Stimulated activated naive B cell treated with anti-CD40 and anti-IgM and Interleukin-4, amounts not matched to agents 10 μg/mL and 1 μg/mL and 100 μg/mL, for 72 hours (primary cell): ENCODE data around the gene GGTLC2.
"Not testable (repeated sequence)": the region's sequence is repeated elsewhere in the genome, so short reads cannot be mapped to it uniquely, and the experiment has no call there.

ENCODE experiments used
- ATAC-seq, 2 donors: fragments of 150-1000 bp; cut with Tn5 transposase; replicated peaks; 2 replicates each; pipeline ENCODE4 v1.10.0; 2021; ENCODE audit warnings: moderate library complexity in 1 of 2
- DNase-seq: peaks from one replicate; pipeline ENCODE4 v3.0.0; 2021
- H3K27ac Mint-ChIP-seq: one replicate; pipeline ENCODE4 v1.8.0; 2022; ENCODE audit warnings: mild to moderate bottlenecking, mixed read lengths
- H3K27me3 Mint-ChIP-seq, 2 donors: one replicate each; pipeline ENCODE4 v1.8.0; 2022; ENCODE audit warnings: mixed read lengths in 2 of 2
- H3K36me3 Mint-ChIP-seq, 2 donors: one replicate each; pipeline ENCODE4 v1.8.0; 2022; ENCODE audit warnings: mixed read lengths in 2 of 2, mild to moderate bottlenecking in 1 of 2
- H3K4me1 Mint-ChIP-seq, 2 donors: one replicate each; pipeline ENCODE4 v1.8.0; 2022; ENCODE audit warnings: mixed read lengths in 2 of 2, mild to moderate bottlenecking in 1 of 2
- H3K4me3 Mint-ChIP-seq, 2 donors: one replicate each; pipeline ENCODE4 v1.8.0; 2022; ENCODE audit warnings: mild to moderate bottlenecking in 2 of 2, mixed read lengths in 2 of 2, moderate library complexity in 1 of 2
- H3K9me3 Mint-ChIP-seq, 2 donors: one replicate each; pipeline ENCODE4 v1.8.0; 2022; ENCODE audit warnings: mixed read lengths in 2 of 2, mild to moderate bottlenecking in 1 of 2

The GGTLC2 gene

GRCh38 chr22:22644314-22644713 is at the start of gene GGTLC2:
Gene GGTLC2, plus strand, starts transcription at chr22:22644614. Its CDS starts 1,732 bp downstream, at chr22:22646346.
- DNase-seq, ATAC-seq, H3K4me1 Mint-ChIP-seq, H3K27me3 Mint-ChIP-seq, H3K9me3 Mint-ChIP-seq, H3K4me3 Mint-ChIP-seq, H3K36me3 Mint-ChIP-seq, H3K27ac Mint-ChIP-seq: not testable (repeated sequence)

DNA sequence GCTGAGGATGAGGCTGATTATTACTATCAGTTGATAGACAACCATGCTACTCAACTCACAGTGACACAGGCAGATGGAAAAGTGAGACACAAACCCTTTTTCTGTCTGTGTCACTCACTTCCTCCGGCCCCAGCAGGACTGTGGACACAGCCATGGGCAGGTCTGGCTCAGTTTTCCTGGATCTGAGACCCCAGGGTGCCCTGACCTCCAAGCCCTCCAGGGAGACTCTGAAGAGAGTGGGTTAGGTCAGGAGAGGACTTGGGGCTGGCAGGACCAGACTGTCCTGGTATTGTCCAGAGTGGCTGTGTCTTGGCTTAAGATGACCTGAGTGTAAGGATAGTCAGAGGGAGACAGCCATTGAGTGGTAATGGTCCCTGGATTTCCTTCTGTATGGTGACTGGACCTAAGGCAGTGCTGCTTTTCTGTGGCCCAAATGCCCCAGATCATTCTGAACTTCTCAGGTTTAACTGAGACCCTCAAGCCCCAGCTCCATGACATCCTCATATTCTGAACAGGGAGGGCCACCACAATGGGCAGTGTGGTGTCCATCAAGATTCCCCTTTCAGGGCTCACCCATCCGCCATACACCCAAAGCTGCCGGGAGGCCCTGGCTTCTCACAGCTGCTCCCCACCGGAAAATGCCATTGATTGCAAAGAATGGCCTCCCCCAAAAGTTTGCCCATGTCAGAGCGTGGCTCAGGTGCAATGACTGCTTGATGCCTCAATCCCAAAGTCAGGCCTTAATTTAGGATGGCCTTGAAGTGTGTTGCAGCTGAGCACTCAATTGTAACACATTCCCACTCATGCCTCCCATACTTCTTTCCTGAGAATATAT is 49.2 kb upstream of the GGTLC2 start:
- Mint-ChIP-seq H3K36me3 (no peaks in the 10 kb centered on the region), H3K4me1 (peaks cover 24 to 31% of the 10 kb centered on the region in 2 donors), H3K27ac (no peak overlapping the region), H3K4me3 (no peak overlapping the region), H3K27me3 (no peaks in the 10 kb centered on the region), H3K9me3 (no peaks in the 10 kb centered on the region)
- ATAC-seq, result no peak
- no peak for DNase-seq

DNA sequence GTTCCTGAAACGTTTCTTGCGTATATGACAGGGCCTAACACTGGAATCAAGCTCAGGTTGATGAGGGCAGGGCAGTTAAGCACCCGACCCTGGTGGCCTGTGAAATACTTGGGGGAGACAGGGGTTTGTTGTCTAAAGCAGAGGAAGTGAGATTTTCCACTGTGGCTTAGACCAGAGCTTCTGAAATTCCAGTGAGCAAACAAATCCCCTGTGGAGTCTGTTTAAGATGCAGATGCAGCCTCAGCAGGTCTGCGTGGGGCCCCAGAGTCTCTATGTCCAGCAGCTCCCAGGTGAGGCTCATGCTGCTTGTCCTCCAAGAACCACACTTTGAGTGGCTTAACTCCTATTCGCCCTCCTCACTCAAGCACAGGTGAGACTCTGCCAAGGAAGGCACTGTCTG is 46.3 kb upstream of the GGTLC2 start:
- no peak for DNase-seq
- Mint-ChIP-seq H3K36me3 (peaks cover 0 to 2% of the 10 kb centered on the region in 2 donors), H3K9me3 (peaks cover 0 to 2% of the 10 kb centered on the region in 2 donors), H3K27me3 (no peaks in the 10 kb centered on the region), H3K4me1 (peaks cover 25 to 31% of the 10 kb centered on the region in 2 donors), H3K4me3 (no peak overlapping the region), H3K27ac (no peak overlapping the region)
- ATAC-seq, result peak; percentile 52 to 73

- Mint-ChIP-seq H3K4me1 (peaks cover 28 to 29% of the 10 kb centered on the region in 2 donors), H3K27me3 (no peaks in the 10 kb centered on the region), H3K36me3 (peaks cover 0 to 2% of the 10 kb centered on the region in 2 donors), H3K9me3 (peaks cover 0 to 7% of the 10 kb centered on the region in 2 donors), H3K27ac (no peak overlapping the region), H3K4me3 (no peak overlapping the region)
- DNase-seq (no peak), ATAC-seq (no peak)
These were observed 45.2 kb upstream of the GGTLC2 start for GRCh38 chr22:22599248-22599647.

DNA sequence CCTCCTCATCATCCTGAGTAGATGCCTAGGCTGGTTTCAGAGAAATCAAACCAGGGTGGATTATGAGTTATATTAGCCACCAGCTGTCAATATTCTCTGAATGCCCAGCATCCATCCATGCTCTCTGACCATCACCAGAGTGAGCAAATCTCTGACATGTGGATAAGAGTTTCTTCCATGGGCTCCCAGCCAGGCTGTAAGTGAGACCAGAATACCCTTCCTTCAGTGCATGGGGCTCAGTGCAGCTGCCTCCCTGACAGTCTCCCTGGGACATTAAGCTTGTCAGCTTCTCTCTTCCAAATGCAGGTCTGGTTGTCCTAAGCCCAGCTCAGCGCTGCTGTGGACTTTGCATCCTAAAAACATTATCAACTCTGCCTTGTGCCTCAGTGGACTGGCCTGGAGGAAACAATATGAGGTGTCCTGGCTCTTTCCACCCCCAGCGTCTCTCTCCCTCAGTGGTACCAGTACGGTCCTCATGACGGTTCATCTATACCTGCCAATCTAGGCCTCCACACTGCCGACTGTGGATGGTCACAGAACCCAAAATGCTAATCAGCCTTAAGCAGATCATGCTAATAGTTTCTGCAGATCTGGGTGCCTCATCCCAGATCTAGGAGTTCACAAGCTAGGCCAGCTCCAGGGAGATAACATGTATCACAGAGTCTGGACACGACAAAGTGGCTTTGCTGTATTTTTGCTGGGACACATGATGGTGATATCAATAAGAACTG is 43.7 kb upstream of the GGTLC2 start:
- Mint-ChIP-seq H3K9me3 (peaks cover 0 to 8% of the 10 kb centered on the region in 2 donors), H3K27me3 (no peaks in the 10 kb centered on the region), H3K27ac (no peak overlapping the region), H3K36me3 (peaks cover 0 to 2% of the 10 kb centered on the region in 2 donors), H3K4me1 (peaks cover 39 to 41% of the 10 kb centered on the region in 2 donors), H3K4me3 (no peak overlapping the region)
- DNase-seq, result no peak
- no peak for ATAC-seq

DNA sequence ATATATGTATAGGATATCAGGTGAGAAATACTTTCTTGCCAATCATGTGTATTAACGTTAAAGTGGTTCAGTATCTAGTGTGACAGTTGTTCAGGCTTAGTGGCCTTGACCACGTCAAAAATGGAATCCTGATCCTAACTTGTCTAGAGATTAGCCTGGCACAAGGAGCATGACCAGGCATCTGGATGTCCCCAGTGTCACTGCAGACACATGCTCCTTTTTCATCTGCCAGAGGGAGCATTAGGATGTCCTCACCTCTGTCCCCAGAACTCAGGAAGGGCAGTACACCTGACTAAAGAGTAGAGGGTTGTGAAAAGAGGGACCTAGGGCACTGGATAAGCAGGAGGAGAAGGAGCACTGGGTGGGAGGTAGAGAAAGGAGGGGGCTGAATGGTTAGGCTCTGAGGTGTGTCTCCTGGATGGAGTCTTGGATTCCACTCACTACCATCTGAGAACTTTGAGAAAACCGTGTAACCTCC is 40.9 kb upstream of the GGTLC2 start:
- DNase-seq (no peak), ATAC-seq (no peak)
- Mint-ChIP-seq H3K4me1 (peaks cover 29 to 30% of the 10 kb centered on the region in 2 donors), H3K9me3 (peaks cover 0 to 10% of the 10 kb centered on the region in 2 donors), H3K27me3 (no peaks in the 10 kb centered on the region), H3K4me3 (no peak overlapping the region), H3K36me3 (peaks cover 0 to 2% of the 10 kb centered on the region in 2 donors), H3K27ac (no peak overlapping the region)

DNA sequence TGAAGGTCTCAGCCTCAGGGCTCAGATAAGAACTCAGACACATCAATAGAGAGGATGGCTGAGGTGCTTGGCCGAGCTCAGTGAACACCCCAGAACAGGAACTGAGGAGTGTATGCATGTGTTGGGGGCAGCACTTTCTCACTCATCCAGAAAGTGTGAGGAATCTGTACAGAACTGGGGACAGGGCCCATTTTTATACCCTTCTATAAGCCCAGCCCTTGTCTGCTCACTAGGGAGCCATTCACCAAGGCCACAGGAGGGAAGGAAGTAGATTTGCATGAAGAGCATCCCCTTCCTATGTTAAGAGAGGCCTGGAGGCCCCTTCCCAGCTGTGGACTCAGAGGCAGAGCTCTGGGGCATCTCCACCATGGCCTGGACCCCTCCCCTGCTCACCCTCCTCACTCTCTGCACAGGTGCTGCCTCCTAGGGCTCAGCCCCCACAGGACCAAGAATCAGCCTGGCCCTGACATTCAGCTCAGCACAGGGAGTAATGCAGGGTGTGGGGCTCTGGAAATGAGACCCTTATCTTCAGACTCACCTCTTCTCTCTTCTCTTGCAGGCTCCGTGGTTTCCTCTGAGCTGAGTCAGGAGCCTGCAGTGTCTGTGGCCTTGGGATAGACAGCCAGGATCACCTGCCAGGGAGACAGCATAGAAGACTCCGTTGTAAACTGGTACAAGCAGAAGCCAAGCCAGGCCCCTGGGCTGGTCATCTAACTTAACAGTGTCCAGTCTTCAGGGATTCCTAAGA is 39.9 kb upstream of the GGTLC2 start:
- ATAC-seq (peak; percentile 63 to 77), DNase-seq (no peak)
- Mint-ChIP-seq H3K4me3 (no peak overlapping the region), H3K27ac (peak overlapping the region; percentile 77), H3K9me3 (peaks cover 0 to 10% of the 10 kb centered on the region in 2 donors), H3K27me3 (peaks cover 0 to 2% of the 10 kb centered on the region in 2 donors), H3K4me1 (peaks cover 20 to 24% of the 10 kb centered on the region in 2 donors), H3K36me3 (peaks cover 0 to 2% of the 10 kb centered on the region in 2 donors)

GRCh38 chr22:22605074-22605404 is 39.4 kb upstream of the GGTLC2 start:
- H3K4me3 Mint-ChIP-seq, result no peak overlapping the region
- DNase-seq, result peak; percentile 29
- H3K9me3 Mint-ChIP-seq, result peaks cover 0 to 10% of the 10 kb centered on the region in 2 donors
- H3K27ac Mint-ChIP-seq, result peak overlapping the region; percentile 31
- H3K36me3 Mint-ChIP-seq, result peaks cover 0 to 2% of the 10 kb centered on the region in 2 donors
- ATAC-seq, result peak; percentile 87 to 95
- H3K27me3 Mint-ChIP-seq, result peaks cover 0 to 5% of the 10 kb centered on the region in 2 donors
- peaks cover 20 to 27% of the 10 kb centered on the region in 2 donors for H3K4me1 Mint-ChIP-seq

- DNase-seq, ATAC-seq: not testable (repeated sequence)
These were observed 36.4 kb upstream of the GGTLC2 start for GRCh38 chr22:22608022-22608421.

GRCh38 chr22:22609291-22609690 is 35.1 kb upstream of the GGTLC2 start:
- Mint-ChIP-seq H3K4me1 (peaks cover 16 to 17% of the 10 kb centered on the region in 2 donors), H3K4me3 (no peak overlapping the region), H3K27ac (peak overlapping the region; percentile 42), H3K9me3 (peaks cover 0 to 3% of the 10 kb centered on the region in 2 donors), H3K27me3 (peaks cover 4 to 5% of the 10 kb centered on the region in 2 donors), H3K36me3 (no peaks in the 10 kb centered on the region)
- ATAC-seq (no peak), DNase-seq (no peak)

More at GRCh38 chr22:22608022-22608421, 36.4 kb upstream of the GGTLC2 start:
- not testable (repeated sequence) for H3K9me3 Mint-ChIP-seq, H3K36me3 Mint-ChIP-seq, H3K27ac Mint-ChIP-seq, H3K27me3 Mint-ChIP-seq, H3K4me3 Mint-ChIP-seq
- H3K4me1 Mint-ChIP-seq, result peaks cover 20 to 26% of the 10 kb centered on the region in 2 donors

GRCh38 chr22:22612516-22612915 is 31.9 kb upstream of the GGTLC2 start:
- H3K27ac Mint-ChIP-seq, result no peak overlapping the region
- peaks cover 19 to 22% of the 10 kb centered on the region in 2 donors for H3K4me1 Mint-ChIP-seq
- peaks cover under 1 to 4% of the 10 kb centered on the region in 2 donors for H3K9me3 Mint-ChIP-seq
- peaks cover 0 to 3% of the 10 kb centered on the region in 2 donors for H3K36me3 Mint-ChIP-seq
- ATAC-seq, result no peak
- no peak overlapping the region for H3K4me3 Mint-ChIP-seq
- peaks cover 4 to 14% of the 10 kb centered on the region in 2 donors for H3K27me3 Mint-ChIP-seq
- no peak for DNase-seq

DNA sequence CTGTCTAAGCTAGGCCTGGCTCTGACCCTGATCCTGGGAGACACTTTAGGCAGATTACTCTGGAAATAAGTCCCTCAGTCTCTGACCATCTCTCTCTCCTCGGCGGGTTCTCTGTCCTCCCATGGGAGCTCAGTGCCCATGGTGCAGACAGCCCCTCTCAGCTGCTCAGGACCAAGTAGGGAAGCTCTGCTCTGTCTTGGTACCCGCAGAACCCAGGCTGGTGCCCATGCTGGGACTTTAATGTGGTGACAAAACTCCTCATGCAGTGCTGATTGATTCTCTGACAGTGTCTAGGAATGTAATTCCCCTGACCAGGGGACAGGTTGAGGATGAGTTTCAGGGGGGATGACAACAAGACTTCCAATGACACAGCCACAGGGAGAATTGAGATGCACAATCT is 30.3 kb upstream of the GGTLC2 start:
- H3K9me3 Mint-ChIP-seq, result peaks cover 0 to 4% of the 10 kb centered on the region in 2 donors
- DNase-seq (no peak), ATAC-seq (no peak)
- peaks cover 0 to 3% of the 10 kb centered on the region in 2 donors for H3K36me3 Mint-ChIP-seq
- peaks cover 19 to 22% of the 10 kb centered on the region in 2 donors for H3K4me1 Mint-ChIP-seq
- peaks cover 4 to 14% of the 10 kb centered on the region in 2 donors for H3K27me3 Mint-ChIP-seq
- H3K27ac Mint-ChIP-seq, result no peak overlapping the region
- H3K4me3 Mint-ChIP-seq, result no peak overlapping the region

- Mint-ChIP-seq H3K36me3 (peaks cover 0 to 3% of the 10 kb centered on the region in 2 donors), H3K27me3 (peaks cover 0 to 9% of the 10 kb centered on the region in 2 donors), H3K27ac (peak overlapping the region; percentile 92), H3K9me3 (peaks cover 0 to 4% of the 10 kb centered on the region in 2 donors), H3K4me1 (peaks cover 17 to 19% of the 10 kb centered on the region in 2 donors), H3K4me3 (peak overlapping the region; percentile 38 to 45)
- peak; percentile 42 for DNase-seq
- ATAC-seq, result peak; percentile 95 to 96
These were observed 27.8 kb upstream of the GGTLC2 start for GRCh38 chr22:22616636-22617035.

DNA sequence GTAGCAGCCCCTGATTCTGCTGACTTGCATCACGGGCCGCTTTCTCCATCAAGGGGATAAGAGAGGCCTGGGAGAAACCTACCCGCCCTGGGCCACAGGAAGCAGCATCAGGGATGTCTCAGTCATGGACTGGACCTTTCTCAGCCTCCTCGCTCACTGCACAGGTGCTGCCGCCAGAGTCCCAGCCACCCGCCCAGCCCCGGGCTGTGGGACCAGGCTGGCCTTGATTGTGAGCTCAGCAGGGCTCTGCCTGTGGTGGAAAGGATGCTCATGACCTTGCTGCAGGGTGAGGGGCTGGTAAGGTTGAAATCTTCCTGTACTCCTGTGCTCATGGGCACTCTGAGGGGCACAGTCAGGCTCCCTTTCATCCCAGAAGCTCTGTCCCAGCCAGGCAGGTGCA is 26.0 kb upstream of the GGTLC2 start:
- DNase-seq (no peak), ATAC-seq (no peak)
- Mint-ChIP-seq H3K4me3 (no peak overlapping the region), H3K9me3 (peaks cover 0 to 4% of the 10 kb centered on the region in 2 donors), H3K36me3 (peaks cover 0 to 3% of the 10 kb centered on the region in 2 donors), H3K27me3 (peaks cover 0 to 9% of the 10 kb centered on the region in 2 donors), H3K4me1 (peaks cover 17 to 19% of the 10 kb centered on the region in 2 donors), H3K27ac (no peak overlapping the region)
